Measurements from ENCODE around the gene UGT2B15. TPM values are rescaled to one million over a fixed set of nuclear protein-coding genes. Genes with fewer than 3 reads are reported as not detected.
"Not testable (repeated sequence)": the region's sequence is repeated elsewhere in the genome, so short reads cannot be mapped to it uniquely, and the experiment has no call there.

Gene UGT2B15
- total RNA-seq, result under 1 TPM in 2 of 9 donors, not detected in 7; 0.19 to 0.22 TPM
- not detected for polyA plus RNA-seq
- long read RNA-seq, donor 1, result 0 reads
- long read RNA-seq, donor 2, result 0 reads
- long read RNA-seq, donor 3, result 0 reads
- long read RNA-seq, donor 4, result 0 reads
- long read RNA-seq, donor 5, result 0 reads
- long read RNA-seq, donor 6, result 0 reads
- long read RNA-seq, donor 7, result 0 reads
- long read RNA-seq, donor 8, result 0 reads
- long read RNA-seq, donor 9, result 0 reads
- long read RNA-seq, donor 10, result 0 reads

GRCh38 chr4:68670479-68670939, at the start of gene UGT2B15:
Gene UGT2B15, minus strand, starts transcription at chr4:68670652. Its CDS starts 34 bp downstream, at chr4:68670618.
- DNase-seq; H3K4me1 ChIP-seq (replicated peaks in 1 of 2); H3K9me3 ChIP-seq (replicated peaks in 1 of 3); intact Hi-C loops (cut with DNase I); H3K27me3 ChIP-seq; H3K27ac ChIP-seq; H3K36me3 ChIP-seq (replicated peaks in 1 of 2); H3K4me3 ChIP-seq: not testable (repeated sequence)
- 31 to 53% (median 42%) methylated on average over 1 of the region's 1 CpG for WGBS, 4 donors

DNA sequence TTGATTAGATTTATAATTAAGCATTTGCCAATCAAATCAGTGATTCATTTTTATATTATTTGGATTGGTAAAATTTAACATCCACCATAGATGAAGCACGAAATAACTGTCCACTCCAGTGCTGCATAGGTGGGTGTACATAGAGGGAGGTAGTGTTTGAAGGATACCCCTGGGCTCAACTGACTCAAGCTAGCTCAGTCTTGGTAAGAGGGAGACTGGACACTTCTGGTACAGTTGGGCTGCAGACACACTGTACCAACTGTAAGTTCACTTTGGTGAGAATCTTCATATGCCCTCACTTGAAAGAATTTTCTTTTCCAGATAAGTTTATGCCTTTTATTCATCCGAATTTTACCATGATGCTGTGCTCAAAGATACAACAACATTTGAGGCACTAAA, 48.6 kb upstream of the UGT2B15 start:
- no peaks in the 10 kb centered on the region for H3K36me3 ChIP-seq (replicated peaks in 1 of 2)
- H3K27ac ChIP-seq, result no peak overlapping the region
- intact Hi-C loops (cut with DNase I), result no loop called here
- no peak for DNase-seq
- TF ChIP-seq CTCF (IDR thresholded peaks at IDR 0.05) (no peak), POLR2A (IDR thresholded peaks at IDR 0.05) (no peak)
- no peaks in the 10 kb centered on the region for H3K9me3 ChIP-seq (replicated peaks in 1 of 3)
- no peak overlapping the region for H3K4me3 ChIP-seq
- no peaks in the 10 kb centered on the region for H3K4me1 ChIP-seq (replicated peaks in 1 of 2)
- WGBS, 4 donors, result 67 to 80% (median 70%) methylated on average over 2 of the region's 2 CpGs
- no peaks in the 10 kb centered on the region for H3K27me3 ChIP-seq

DNA sequence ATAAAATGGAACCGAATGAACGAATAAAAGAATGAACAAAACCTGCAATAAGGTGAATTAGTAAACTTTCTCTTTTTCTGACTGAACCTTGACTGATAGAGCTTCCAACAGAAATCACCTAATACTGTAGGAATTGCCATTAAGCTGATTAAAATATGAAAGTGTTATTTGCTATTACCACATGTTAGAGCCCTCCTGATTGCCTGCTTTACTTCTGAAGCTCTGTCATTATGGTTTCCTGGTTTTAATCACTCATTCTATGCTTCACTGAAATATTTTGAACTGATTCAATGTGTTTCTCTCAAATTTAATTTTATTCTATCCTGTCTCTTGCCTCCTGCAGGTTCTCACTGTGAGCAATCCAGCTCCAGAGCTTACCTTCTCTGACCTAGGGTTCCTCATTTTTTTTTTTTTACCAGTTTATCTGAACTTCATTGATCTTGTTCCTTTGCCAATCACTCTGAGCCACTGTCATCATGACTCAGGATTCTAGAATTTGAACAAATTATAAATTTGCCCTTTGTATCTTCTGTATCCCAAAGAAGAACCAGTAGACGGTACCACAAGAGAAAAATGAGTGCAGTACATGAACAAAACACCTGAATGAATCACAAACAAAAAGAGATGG, 48.1 kb upstream of the UGT2B15 start:
- no peaks in the 10 kb centered on the region for H3K36me3 ChIP-seq (replicated peaks in 1 of 2)
- no peaks in the 10 kb centered on the region for H3K27me3 ChIP-seq
- WGBS, 4 donors, result 75 to 89% (median 85%) methylated on average over 3 of the region's 3 CpGs
- no peak overlapping the region for H3K27ac ChIP-seq
- intact Hi-C loops (cut with DNase I), result no loop called here
- no peaks in the 10 kb centered on the region for H3K9me3 ChIP-seq (replicated peaks in 1 of 3)
- no peak for DNase-seq
- H3K4me1 ChIP-seq (replicated peaks in 1 of 2), result no peaks in the 10 kb centered on the region
- no peak overlapping the region for H3K4me3 ChIP-seq
- TF ChIP-seq CTCF (IDR thresholded peaks at IDR 0.05), result no peak
- no peak for TF ChIP-seq POLR2A (IDR thresholded peaks at IDR 0.05)

GRCh38 chr4:68717999-68718398, 47.5 kb upstream of the UGT2B15 start:
- TF ChIP-seq POLR2A (IDR thresholded peaks at IDR 0.05) (no peak), CTCF (IDR thresholded peaks at IDR 0.05) (no peak)
- 74 to 91% (median 78%) methylated on average over 1 of the region's 1 CpG for WGBS, 4 donors
- Histone ChIP-seq H3K9me3 (replicated peaks in 1 of 3) (no peaks in the 10 kb centered on the region), H3K36me3 (replicated peaks in 1 of 2) (no peaks in the 10 kb centered on the region), H3K4me1 (replicated peaks in 1 of 2) (no peaks in the 10 kb centered on the region), H3K4me3 (no peak overlapping the region), H3K27me3 (no peaks in the 10 kb centered on the region), H3K27ac (no peak overlapping the region)
- DNase-seq, result no peak
- intact Hi-C loops (cut with DNase I), result no loop called here

GRCh38 chr4:68714400-68714799, 43.9 kb upstream of the UGT2B15 start:
- Histone ChIP-seq H3K36me3 (replicated peaks in 1 of 2) (no peaks in the 10 kb centered on the region), H3K27ac (no peak overlapping the region), H3K9me3 (replicated peaks in 1 of 3) (no peaks in the 10 kb centered on the region), H3K27me3 (no peaks in the 10 kb centered on the region), H3K4me3 (no peak overlapping the region), H3K4me1 (replicated peaks in 1 of 2) (no peaks in the 10 kb centered on the region)
- WGBS, 4 donors, result 54 to 94% (median 84%) methylated on average over 2 of the region's 2 CpGs
- intact Hi-C loops (cut with DNase I), result no loop called here
- no peak for TF ChIP-seq CTCF (IDR thresholded peaks at IDR 0.05)
- TF ChIP-seq POLR2A (IDR thresholded peaks at IDR 0.05), result no peak
- no peak for DNase-seq
